AG09319 (cell line): ENCODE measurements around the gene EDN1.

Experiments used
- DNase-seq: peaks from one replicate; pipeline ENCODE4 v3.0.0-alpha.2; 2010; ENCODE audit warnings: low read depth; ENCODE audit errors: extremely low read depth
- TF ChIP-seq, protein P1 (sequence below): IDR thresholded peaks from 2 replicates; pipeline ENCODE4 v1.5.1; 2011; ENCODE audit warnings: low read depth, mild to moderate bottlenecking, inconsistent platforms, low read length, moderate library complexity

Gene EDN1

DNA sequence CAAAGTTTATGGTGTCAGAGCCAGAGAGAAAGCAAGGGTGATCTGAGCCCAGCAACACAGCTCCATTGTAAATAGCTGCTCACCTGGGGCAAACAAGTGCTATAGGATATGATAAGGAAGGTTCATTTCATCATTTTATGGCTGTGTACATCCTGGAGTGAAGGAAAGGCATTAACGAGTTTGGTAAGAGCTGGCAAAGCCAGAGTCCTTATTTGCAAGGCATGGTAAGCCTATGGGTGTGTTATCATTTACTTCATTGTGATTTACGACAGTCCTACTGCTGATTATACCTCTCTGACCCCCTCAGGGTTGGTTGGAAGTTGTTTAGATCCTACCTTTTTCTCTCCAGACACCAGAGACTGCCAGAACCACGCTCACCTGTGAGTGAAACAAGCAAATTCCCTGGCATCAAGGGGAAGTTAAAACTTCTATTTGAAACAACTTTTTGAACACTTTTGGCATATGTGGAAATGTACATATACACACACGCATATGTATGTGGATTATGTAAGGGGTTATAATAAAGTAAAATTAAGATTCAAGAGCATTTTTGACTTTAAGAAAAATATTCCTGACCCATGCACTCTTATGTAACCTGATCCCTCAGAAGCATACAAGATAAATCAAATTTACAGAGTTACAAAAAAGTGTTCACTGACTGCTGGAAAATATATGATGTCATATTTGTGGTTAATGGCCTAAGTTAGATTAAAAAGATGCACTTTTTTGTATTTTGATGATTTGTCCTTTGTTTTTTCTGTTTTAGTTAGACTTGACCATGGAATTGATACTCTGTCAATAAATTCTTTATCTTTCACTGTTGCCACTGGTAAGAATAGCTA, 40.4 kb upstream of the EDN1 start:
- DNase-seq: no peak
- TF ChIP-seq, protein P1, sequence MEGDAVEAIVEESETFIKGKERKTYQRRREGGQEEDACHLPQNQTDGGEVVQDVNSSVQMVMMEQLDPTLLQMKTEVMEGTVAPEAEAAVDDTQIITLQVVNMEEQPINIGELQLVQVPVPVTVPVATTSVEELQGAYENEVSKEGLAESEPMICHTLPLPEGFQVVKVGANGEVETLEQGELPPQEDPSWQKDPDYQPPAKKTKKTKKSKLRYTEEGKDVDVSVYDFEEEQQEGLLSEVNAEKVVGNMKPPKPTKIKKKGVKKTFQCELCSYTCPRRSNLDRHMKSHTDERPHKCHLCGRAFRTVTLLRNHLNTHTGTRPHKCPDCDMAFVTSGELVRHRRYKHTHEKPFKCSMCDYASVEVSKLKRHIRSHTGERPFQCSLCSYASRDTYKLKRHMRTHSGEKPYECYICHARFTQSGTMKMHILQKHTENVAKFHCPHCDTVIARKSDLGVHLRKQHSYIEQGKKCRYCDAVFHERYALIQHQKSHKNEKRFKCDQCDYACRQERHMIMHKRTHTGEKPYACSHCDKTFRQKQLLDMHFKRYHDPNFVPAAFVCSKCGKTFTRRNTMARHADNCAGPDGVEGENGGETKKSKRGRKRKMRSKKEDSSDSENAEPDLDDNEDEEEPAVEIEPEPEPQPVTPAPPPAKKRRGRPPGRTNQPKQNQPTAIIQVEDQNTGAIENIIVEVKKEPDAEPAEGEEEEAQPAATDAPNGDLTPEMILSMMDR: no peak

DNA sequence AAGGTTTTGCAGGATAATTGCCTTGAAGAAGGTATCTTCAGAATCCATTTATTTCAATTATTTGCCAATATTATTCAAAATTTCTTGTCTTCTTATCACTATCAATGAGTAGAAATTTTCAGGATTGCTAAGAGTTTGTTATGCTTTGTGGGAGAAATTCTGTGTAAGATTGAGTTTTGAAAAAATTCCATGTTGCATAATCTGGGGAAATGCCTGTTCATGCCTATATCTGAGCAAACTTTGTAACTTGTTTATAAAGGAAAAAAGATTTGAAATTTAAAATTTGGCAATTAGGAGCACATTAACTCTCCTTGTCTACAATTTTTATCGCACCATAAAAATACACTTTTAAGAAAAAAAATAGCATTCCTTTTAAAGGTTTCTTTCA, 39.8 kb upstream of the EDN1 start:
- DNase-seq: no peak
- TF ChIP-seq, protein P1: no peak

DNA sequence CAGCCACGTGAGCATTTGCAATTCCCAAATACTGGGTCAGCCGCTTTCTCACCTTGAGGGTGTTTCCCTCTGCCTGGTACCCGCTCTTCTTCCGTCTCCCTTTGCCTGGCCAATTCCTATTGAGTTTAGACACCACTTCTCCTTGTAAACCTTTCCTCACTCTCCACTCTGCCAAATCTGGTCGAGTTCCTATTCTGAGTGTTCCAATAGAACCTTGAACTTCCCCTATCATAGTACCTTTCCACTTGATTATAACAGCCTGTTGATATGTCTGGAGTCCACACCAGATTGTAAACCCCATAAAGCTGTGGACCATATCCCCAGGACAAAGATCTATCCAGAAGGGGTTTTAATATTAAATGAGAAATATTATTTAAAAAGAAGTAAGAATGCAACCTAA, 36.0 kb upstream of the EDN1 start:
- DNase-seq: no peak
- TF ChIP-seq, protein P1: no peak

DNA sequence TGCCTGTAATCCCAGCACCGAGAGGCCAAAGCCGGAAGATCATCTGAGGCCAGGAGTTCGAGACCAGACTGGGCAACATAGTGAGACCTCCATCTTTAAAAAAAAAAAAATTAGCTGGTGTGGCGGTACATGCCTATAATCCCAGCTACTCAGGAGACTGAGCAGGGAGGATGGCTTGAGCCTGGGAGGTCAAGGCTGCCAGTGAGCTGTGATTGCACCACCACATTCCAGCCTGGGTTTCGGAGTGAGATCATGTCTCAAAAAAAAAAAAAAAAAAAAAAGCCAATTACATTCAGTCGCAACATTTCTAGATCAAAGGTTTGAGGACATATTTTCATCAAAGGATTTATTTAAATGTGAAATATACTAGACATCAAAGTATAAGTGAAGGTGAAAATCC, 32.0 kb upstream of the EDN1 start:
- TF ChIP-seq, protein P1: no peak
- DNase-seq: no peak

DNA sequence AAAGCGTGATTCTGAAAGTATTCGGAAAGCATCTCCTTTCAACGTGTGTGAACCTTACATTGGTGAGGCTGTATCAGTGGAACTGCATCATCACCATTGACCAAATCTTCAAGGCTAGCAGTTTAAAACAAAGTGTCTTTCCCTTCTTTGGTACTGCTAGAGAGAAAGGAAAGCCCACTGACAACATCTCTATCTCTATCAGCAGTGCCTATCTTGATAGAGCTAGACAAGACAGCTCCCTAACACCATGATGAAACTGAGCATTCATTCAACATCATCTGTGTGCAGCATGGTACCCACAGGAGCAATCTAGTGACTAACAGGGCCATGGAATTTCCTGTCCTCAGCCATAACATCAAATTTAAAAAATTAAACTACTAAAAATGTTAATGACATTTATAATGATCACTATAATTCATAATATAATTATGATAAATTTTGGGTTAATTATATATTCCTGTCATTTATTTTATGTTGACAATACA, 31.5 kb upstream of the EDN1 start:
- no peak for DNase-seq
- TF ChIP-seq, protein P1: no peak

DNA sequence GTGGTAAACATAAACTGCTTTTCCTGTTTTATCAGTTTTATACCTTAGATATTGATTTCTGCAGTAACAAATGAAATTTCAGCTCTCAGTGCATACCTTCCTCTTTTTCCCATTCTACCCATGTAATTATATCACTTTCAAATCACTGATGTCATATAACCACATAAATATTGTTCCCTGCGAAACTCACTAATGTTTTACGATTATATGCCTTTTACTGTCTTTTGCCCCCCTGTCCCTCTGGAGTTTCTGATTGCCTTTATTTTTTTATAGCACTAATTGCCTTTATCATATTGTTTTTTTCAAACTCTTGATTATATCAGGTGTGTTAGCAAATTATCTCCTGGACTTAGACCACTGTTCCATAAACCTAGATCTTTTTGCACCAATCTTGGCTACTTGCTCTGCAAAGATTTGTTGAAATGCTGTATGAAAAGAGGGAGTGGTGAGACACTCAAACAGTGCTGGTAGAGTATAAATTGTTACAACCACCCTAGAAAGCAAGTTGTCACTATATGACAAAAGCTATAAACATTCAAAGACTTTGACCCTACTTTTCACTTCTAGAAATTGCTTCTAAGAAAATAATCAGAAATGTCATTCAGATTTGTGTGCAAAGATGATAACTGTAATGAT, 29.6 kb upstream of the EDN1 start:
- no peak for DNase-seq
- TF ChIP-seq, protein P1: no peak

DNA sequence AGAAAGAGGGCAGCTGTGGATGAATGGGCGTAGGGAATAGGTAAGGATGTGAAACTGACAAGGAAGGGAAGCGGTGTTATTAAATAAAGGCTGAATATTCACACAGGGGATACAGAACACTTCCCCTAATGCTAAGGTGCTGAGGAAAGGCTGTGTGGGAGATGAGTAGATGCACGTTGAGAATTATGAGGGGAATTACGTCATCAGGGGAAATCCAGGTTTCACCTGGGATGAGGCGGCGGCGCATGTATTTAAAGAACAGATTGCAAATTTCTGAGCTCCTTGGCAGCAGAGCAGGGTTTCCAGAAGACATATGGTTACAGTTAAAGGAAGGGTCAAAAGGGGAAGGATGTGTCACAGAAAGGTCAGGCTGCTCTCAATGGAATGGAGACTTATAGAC, 28.7 kb upstream of the EDN1 start:
- no peak for DNase-seq
- TF ChIP-seq, protein P1: no peak
